SU-DHL-6 (cell line): Measurements from ENCODE around the gene CPSF6.

Experiments
- H2AFZ ChIP-seq: fragments of 200-600 bp; sonication (generic); 2 replicates; pipeline ENCODE4 v1.6.1; 2014; ENCODE audit warnings: low read depth, mild to moderate bottlenecking, moderate library complexity, mixed read lengths, antibody characterized with exemption, low read length; ENCODE audit not compliant: severe bottlenecking
- H3F3A ChIP-seq: fragments of 200-600 bp; shearing (Covaris generic); 2 replicates; pipeline ENCODE4 v1.6.0; 2016; ENCODE audit warnings: antibody characterized with exemption, mild to moderate bottlenecking; ENCODE audit not compliant: insufficient read depth
- H3K27ac ChIP-seq: fragments of 200-600 bp; sonication (generic); 2 replicates; pipeline ENCODE4 v1.5.1; 2016; ENCODE audit warnings: low read depth, mild to moderate bottlenecking, low read length, moderate library complexity, mixed read lengths
- H3K27me3 ChIP-seq: fragments of 200-600 bp; sonication (generic), shearing (Covaris generic); 2 replicates; pipeline ENCODE4 v1.6.0; 2014; ENCODE audit warnings: mild to moderate bottlenecking, low read length
- H3K36me3 ChIP-seq: fragments of 200-600 bp; sonication (generic); 2 replicates; pipeline ENCODE4 v1.6.1; 2014; ENCODE audit warnings: mild to moderate bottlenecking, low read length, mixed read lengths
- H3K4me2 ChIP-seq: fragments of 300-600, 200-600 bp; shearing (Covaris generic), sonication (generic); 2 replicates; pipeline ENCODE4 v1.6.0; 2014; ENCODE audit warnings: low read length, low read depth, mild to moderate bottlenecking; ENCODE audit not compliant: poor library complexity, severe bottlenecking
- H3K4me3 ChIP-seq: fragments of 200-600 bp; sonication (generic); 2 replicates; pipeline ENCODE4 v1.5.1; 2014; ENCODE audit warnings: antibody characterized with exemption, low read length, mild to moderate bottlenecking, mixed read lengths; ENCODE audit not compliant: insufficient read depth, poor library complexity, severe bottlenecking
- H3K79me2 ChIP-seq: fragments of 200-600 bp; sonication (generic); 2 replicates; pipeline ENCODE4 v1.6.1; 2014; ENCODE audit warnings: mild to moderate bottlenecking, low read length, moderate library complexity; ENCODE audit not compliant: insufficient read depth
- H3K9ac ChIP-seq: fragments of 200-600 bp; sonication (generic); 2 replicates; pipeline ENCODE4 v1.7.0; 2014; ENCODE audit warnings: mild to moderate bottlenecking, low read length
- H3K9me2 ChIP-seq: fragments of 200-600 bp; sonication (generic); replicated peaks from 2 replicates; pipeline ENCODE4 v1.6.1; 2014; ENCODE audit warnings: low read length; ENCODE audit not compliant: insufficient read depth
- H3K9me3 ChIP-seq: fragments of 200-600 bp; sonication (generic); 2 replicates; pipeline ENCODE4 v1.6.1; 2014; ENCODE audit warnings: low read length, mixed read lengths; ENCODE audit not compliant: insufficient read depth
- H4K20me1 ChIP-seq: fragments of 200-600 bp; sonication (generic); 2 replicates; pipeline ENCODE4 v1.6.1; 2014; ENCODE audit warnings: low read depth, mild to moderate bottlenecking, antibody characterized with exemption, low read length, moderate library complexity, mixed read lengths
- EZH2phosphoT487 ChIP-seq: fragments of 200-600 bp; sonication (generic), shearing (Covaris generic); conservative IDR thresholded peaks from 2 replicates; pipeline ENCODE4 v1.6.1; 2018; ENCODE audit warnings: mild to moderate bottlenecking, antibody characterized with exemption, low read length, moderate library complexity, mixed read lengths
- TF ChIP-seq, protein P1 (sequence below): fragments of 200-600 bp; sonication (generic); IDR thresholded peaks from one replicate; pipeline ENCODE4 v1.5.1; 2017; ENCODE audit warnings: antibody characterized with exemption, mild to moderate bottlenecking, low read length, moderate library complexity; ENCODE audit not compliant: insufficient read depth, poor library complexity, severe bottlenecking

CPSF6 gene

DNA sequence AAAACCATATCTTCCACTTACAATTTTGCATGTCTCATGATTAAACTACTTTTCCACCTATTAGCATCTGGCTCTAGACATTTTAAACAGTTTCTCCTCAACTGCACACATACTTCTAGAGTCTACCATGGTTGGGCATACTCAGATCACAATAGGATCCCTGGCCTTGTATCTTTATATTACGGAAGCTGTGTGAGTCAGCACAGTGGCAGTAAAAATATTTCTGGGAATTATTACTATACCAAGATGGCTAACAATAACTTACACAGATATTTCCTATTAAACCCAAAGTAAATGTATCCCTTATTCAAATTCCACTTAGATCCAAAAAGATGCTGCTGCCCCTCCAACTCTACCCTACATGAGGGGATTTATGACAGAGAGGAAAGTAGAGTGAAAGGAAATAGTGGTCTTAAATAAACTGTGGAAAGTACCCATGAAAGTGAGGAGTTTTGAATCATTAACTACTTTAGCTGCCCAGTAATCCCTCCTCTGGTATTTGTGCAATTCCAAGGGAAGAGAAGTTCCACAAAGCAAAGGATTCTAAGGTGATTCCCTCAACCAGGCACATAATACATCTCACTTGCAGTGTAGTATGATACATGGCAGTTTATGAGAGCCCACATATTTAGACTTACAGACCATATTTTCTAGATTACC, 14.0 kb upstream of the CPSF6 start:
- H3K4me2 ChIP-seq = no peak overlapping the region
- H3K27ac ChIP-seq = no peak overlapping the region
- 0 out of 2 replicates have a peak, but pooled peaks cover 2% of the 10 kb centered on the region for H3K9me3 ChIP-seq
- TF ChIP-seq EZH2phosphoT487 = no peak
- TF ChIP-seq, protein P1, sequence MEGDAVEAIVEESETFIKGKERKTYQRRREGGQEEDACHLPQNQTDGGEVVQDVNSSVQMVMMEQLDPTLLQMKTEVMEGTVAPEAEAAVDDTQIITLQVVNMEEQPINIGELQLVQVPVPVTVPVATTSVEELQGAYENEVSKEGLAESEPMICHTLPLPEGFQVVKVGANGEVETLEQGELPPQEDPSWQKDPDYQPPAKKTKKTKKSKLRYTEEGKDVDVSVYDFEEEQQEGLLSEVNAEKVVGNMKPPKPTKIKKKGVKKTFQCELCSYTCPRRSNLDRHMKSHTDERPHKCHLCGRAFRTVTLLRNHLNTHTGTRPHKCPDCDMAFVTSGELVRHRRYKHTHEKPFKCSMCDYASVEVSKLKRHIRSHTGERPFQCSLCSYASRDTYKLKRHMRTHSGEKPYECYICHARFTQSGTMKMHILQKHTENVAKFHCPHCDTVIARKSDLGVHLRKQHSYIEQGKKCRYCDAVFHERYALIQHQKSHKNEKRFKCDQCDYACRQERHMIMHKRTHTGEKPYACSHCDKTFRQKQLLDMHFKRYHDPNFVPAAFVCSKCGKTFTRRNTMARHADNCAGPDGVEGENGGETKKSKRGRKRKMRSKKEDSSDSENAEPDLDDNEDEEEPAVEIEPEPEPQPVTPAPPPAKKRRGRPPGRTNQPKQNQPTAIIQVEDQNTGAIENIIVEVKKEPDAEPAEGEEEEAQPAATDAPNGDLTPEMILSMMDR = no peak
- H3K79me2 ChIP-seq = no peaks in the 10 kb centered on the region
- H3F3A ChIP-seq = no peaks in the 10 kb centered on the region
- no peaks in the 10 kb centered on the region for H3K27me3 ChIP-seq
- no peaks in the 10 kb centered on the region for H4K20me1 ChIP-seq
- no peaks in the 10 kb centered on the region for H3K9me2 ChIP-seq
- H3K4me3 ChIP-seq = no peak overlapping the region
- no peaks in the 10 kb centered on the region for H3K36me3 ChIP-seq
- no peak overlapping the region for H2AFZ ChIP-seq
- H3K9ac ChIP-seq = no peak overlapping the region

- no peaks in the 10 kb centered on the region for H3K36me3 ChIP-seq
- no peak overlapping the region for H3K4me3 ChIP-seq
- no peak overlapping the region for H2AFZ ChIP-seq
- no peaks in the 10 kb centered on the region for H3K9me2 ChIP-seq
- no peak overlapping the region for H3K27ac ChIP-seq
- no peaks in the 10 kb centered on the region for H3K79me2 ChIP-seq
- H3K4me2 ChIP-seq = no peak overlapping the region
- H3K9me3 ChIP-seq = 0 out of 2 replicates have a peak, but pooled peaks cover 2% of the 10 kb centered on the region
- H3K9ac ChIP-seq = no peak overlapping the region
- no peaks in the 10 kb centered on the region for H4K20me1 ChIP-seq
- TF ChIP-seq, protein P1 = no peak
- TF ChIP-seq EZH2phosphoT487 = no peak
- no peaks in the 10 kb centered on the region for H3K27me3 ChIP-seq
- H3F3A ChIP-seq = no peaks in the 10 kb centered on the region
Measured at GRCh38 chr12:69231479-69231878, 7.9 kb upstream of the CPSF6 start.

- H3K79me2 ChIP-seq = peaks cover 40% of the 10 kb centered on the region
- H3K27me3 ChIP-seq = no peaks in the 10 kb centered on the region
- peak overlapping the region; percentile 90 for H3K4me3 ChIP-seq
- peak overlapping the region; percentile 80 for H3K4me2 ChIP-seq
- peaks cover 6% of the 10 kb centered on the region; the same call in 1 of the 2 replicates for H3K36me3 ChIP-seq
- H4K20me1 ChIP-seq = peaks cover 22% of the 10 kb centered on the region
- no peaks in the 10 kb centered on the region for H3K9me3 ChIP-seq
- H3K9ac ChIP-seq = peak overlapping the region; percentile 94
- TF ChIP-seq, protein P1 = no peak
- no peak for TF ChIP-seq EZH2phosphoT487
- H2AFZ ChIP-seq = peak overlapping the region; percentile 97
- H3K27ac ChIP-seq = peak overlapping the region; percentile 58
- no peaks in the 10 kb centered on the region for H3K9me2 ChIP-seq
- H3F3A ChIP-seq = 0 out of 2 replicates have a peak, but pooled peaks cover 3% of the 10 kb centered on the region
Measured at GRCh38 chr12:69238589-69239351, 599 bp upstream of the CPSF6 start.
